ENCODE results near the gene PRICKLE2.

GRCh38 chr3:64240959-64241358, 15.7 kb upstream of the PRICKLE2 start:
- TF ChIP-seq RARB (CRISPR knock-in tag; IDR thresholded peaks at IDR 0.05): no peak
- TF ChIP-seq ZFP30 (CRISPR knock-in tag; IDR thresholded peaks at IDR 0.05): no peak

Measured in SK-N-SH treated with all-trans-retinoic acid at 6 μM for 48 hours (cell line).